Ovary (tissue), 3 donors: Measurements from ENCODE around the gene EFEMP1.

Experiments
- CTCF ChIP-seq, 3 donors: fragments of 450-650 bp in 2 of 3; fragments of 200-600 bp in 1 of 3; IDR thresholded peaks; one replicate each; pipeline versions ENCODE4 v1.5.1 to v1.8.0; 2016 to 2022; ENCODE audit warnings: antibody characterized with exemption in 3 of 3, mild to moderate bottlenecking in 1 of 3
- EP300 ChIP-seq: sonication (generic); formaldehyde crosslinking; IDR thresholded peaks from one replicate; pipeline ENCODE4 v1.6.1; 2017; ENCODE audit warnings: antibody characterized with exemption
- POLR2A ChIP-seq: fragments of 450-650 bp; IDR thresholded peaks from one replicate; pipeline ENCODE4 v1.6.1; 2017; ENCODE audit warnings: antibody characterized with exemption, mild to moderate bottlenecking, moderate library complexity
- donor health status: DM: no; HTN: no; CAD: no.

DNA sequence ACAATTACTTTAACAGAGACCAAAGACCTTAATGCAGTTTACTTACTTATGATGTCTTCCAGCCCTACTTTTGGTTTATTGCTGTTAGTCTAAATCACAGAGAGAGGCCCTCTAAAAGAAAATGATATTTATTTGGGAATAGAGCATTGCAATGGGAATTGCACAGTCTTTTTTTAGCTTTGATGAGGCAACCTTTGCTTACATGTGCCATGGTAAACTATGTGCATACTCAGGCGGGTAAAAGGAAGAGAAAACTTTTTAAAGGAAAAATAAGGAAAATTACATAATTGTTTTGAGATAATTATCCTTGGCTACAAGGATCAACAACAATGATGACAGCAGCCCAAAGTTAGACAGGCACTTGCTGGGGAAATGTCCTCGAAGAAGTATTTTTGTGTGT is 78.6 kb downstream of the EFEMP1 start:
- TF ChIP-seq POLR2A = no peak
- no peak for TF ChIP-seq CTCF (IDR thresholded peaks at IDR 0.05)
- no peak for TF ChIP-seq EP300
